Measurements from ENCODE around the gene ST3GAL5.

The ST3GAL5 gene

DNA sequence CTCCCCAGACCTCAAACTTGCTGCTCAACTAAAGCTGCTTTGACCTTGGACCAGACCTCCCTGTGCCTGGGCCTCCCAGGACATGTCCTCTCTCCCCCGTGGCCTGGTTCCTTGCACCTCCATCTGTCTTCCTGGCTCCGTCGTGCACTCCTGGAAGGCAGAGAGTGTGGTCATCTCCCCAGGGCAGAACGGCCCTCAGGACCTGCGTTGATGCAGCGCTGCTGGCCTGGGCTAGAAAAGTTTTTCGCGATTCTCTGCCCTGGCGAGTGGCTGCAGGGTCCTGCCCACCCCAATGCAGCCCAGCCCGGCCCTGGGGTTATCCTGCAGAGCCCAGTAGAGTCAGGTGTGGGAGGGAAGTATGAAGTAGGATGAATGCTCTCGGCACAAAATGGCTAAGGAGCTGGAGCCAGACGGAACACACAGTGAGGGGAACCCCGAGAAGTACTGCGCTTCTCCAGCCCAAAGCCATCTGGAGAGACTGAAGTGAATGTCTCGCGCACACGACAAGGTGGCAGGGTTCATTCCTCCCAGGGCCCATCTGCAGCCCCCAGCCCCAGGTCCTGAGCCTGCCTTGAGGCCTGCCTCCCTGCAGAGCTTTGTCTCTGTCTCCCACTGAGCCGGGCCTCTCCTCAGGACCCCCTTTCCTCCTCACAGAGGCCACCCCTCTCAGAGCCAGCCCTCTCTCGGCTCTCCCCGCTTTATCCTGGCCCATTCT is 93.3 kb downstream of the ST3GAL5 start:
- Histone ChIP-seq H3K4me1 (ENCODE audit: insufficient read depth, insufficient read length) (peaks cover 4% of the 10 kb centered on the region), H3K9ac (ENCODE audit: insufficient read length, low read depth) (no peak overlapping the region), H3K27me3 (ENCODE audit: insufficient read depth, insufficient read length) (no peaks in the 10 kb centered on the region), H3K9me3 (ENCODE audit: insufficient read depth, low read length) (no peaks in the 10 kb centered on the region), H3K36me3 (ENCODE audit: insufficient read depth, insufficient read length, low read length) (no peaks in the 10 kb centered on the region), H3K4me3 (ENCODE audit: insufficient read length, low read depth) (no peak overlapping the region)
- DNase-seq (ENCODE audit: low read depth, low spot score), result no peak
- TF ChIP-seq SUZ12 (IDR thresholded peaks at IDR 0.05; ENCODE audit: extremely low read depth, insufficient read depth, insufficient read length), result no peak
- no peak for TF ChIP-seq YY1 (IDR thresholded peaks at IDR 0.05; ENCODE audit: insufficient read depth, insufficient read length)
- TF ChIP-seq ZNF274 (IDR thresholded peaks at IDR 0.05; ENCODE audit: low read depth, low read length), result no peak

DNA sequence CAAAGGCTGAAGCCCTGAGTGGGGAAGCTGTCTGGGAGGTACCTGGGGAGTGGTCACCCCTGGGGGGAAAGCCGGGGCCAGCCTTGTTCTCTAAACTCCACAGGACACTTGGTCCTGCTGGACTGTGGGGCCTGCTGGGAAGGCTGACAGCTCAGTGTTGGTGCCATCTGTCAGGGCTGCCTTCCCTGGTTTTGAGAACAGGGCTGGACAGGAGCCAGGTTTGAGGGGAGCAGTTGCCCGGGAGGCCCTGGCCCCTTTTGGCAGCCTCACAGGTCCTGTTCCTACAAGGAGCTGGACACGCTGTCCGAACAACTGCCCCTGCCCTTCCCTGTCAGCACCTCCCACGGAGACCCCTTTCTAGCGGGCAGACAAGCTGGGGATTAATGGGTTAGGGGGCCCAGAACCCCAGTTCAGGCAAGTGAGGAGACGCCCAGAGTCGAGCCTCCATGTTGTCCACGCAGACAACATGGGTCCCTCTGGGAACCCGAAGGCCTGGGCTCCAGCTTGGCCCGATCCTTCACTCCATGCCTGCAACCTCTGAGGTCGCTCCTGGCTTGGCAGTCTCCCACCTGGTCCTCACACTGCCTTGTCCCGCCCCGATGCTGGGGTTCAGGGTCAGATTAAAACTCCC is 94.2 kb downstream of the ST3GAL5 start:
- H3K36me3 ChIP-seq (ENCODE audit: insufficient read depth, insufficient read length, low read length), result no peaks in the 10 kb centered on the region
- no peak overlapping the region for H3K4me3 ChIP-seq (ENCODE audit: insufficient read length, low read depth)
- H3K9me3 ChIP-seq (ENCODE audit: insufficient read depth, low read length), result no peaks in the 10 kb centered on the region
- no peak for TF ChIP-seq SUZ12 (IDR thresholded peaks at IDR 0.05; ENCODE audit: extremely low read depth, insufficient read depth, insufficient read length)
- TF ChIP-seq YY1 (IDR thresholded peaks at IDR 0.05; ENCODE audit: insufficient read depth, insufficient read length), result no peak
- TF ChIP-seq ZNF274 (IDR thresholded peaks at IDR 0.05; ENCODE audit: low read depth, low read length), result no peak
- H3K9ac ChIP-seq (ENCODE audit: insufficient read length, low read depth), result no peak overlapping the region
- peaks cover 4% of the 10 kb centered on the region for H3K4me1 ChIP-seq (ENCODE audit: insufficient read depth, insufficient read length)
- H3K27me3 ChIP-seq (ENCODE audit: insufficient read depth, insufficient read length), result no peaks in the 10 kb centered on the region
- no peak for DNase-seq (ENCODE audit: low read depth, low spot score)

DNA sequence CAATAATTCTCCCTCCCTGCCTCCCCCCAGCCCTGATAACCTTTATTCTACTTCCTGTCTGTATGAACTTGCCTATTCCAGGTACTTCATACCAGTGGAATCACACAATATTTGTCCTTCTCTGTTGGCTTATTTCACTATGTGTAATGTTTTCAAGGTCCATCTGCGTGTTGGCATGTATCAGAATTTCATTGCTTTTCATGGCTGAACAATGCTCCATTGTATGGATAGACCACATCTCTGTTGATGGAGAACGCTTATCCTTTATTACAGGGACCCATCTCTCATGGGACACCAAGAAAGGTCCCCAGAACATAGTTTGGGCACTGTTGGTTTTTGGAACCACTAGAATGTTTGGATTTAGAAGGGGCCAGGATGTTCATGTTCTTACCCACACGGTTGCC is 94.8 kb downstream of the ST3GAL5 start:
- TF ChIP-seq ZNF274 (IDR thresholded peaks at IDR 0.05; ENCODE audit: low read depth, low read length), result no peak
- TF ChIP-seq YY1 (IDR thresholded peaks at IDR 0.05; ENCODE audit: insufficient read depth, insufficient read length), result no peak
- no peak for TF ChIP-seq SUZ12 (IDR thresholded peaks at IDR 0.05; ENCODE audit: extremely low read depth, insufficient read depth, insufficient read length)
- DNase-seq (ENCODE audit: low read depth, low spot score), result no peak
- no peak overlapping the region for H3K4me3 ChIP-seq (ENCODE audit: insufficient read length, low read depth)
- H3K27me3 ChIP-seq (ENCODE audit: insufficient read depth, insufficient read length), result no peaks in the 10 kb centered on the region
- peaks cover 4% of the 10 kb centered on the region for H3K4me1 ChIP-seq (ENCODE audit: insufficient read depth, insufficient read length)
- no peaks in the 10 kb centered on the region for H3K36me3 ChIP-seq (ENCODE audit: insufficient read depth, insufficient read length, low read length)
- no peak overlapping the region for H3K9ac ChIP-seq (ENCODE audit: insufficient read length, low read depth)
- no peaks in the 10 kb centered on the region for H3K9me3 ChIP-seq (ENCODE audit: insufficient read depth, low read length)

DNA sequence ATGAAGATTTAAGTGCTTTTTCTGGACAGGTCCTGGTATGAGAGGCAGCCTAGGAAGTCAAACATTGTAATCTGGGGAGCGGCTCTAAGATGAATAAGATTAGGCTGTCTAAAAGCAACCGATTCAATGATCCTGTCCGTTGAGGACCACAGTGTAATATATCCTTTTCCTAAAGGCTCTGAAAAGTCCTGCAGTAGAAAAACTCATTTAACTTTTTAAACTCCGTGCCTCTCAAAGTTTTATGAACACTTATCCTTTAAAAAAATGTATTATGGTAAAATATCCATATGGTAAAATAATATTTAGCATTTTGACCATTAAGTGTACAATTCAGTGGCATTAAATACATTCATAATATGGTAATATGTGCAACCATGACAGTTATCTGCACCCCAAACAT is 95.2 kb downstream of the ST3GAL5 start:
- no peak for DNase-seq (ENCODE audit: low read depth, low spot score)
- peaks cover 4% of the 10 kb centered on the region for H3K4me1 ChIP-seq (ENCODE audit: insufficient read depth, insufficient read length)

DNA sequence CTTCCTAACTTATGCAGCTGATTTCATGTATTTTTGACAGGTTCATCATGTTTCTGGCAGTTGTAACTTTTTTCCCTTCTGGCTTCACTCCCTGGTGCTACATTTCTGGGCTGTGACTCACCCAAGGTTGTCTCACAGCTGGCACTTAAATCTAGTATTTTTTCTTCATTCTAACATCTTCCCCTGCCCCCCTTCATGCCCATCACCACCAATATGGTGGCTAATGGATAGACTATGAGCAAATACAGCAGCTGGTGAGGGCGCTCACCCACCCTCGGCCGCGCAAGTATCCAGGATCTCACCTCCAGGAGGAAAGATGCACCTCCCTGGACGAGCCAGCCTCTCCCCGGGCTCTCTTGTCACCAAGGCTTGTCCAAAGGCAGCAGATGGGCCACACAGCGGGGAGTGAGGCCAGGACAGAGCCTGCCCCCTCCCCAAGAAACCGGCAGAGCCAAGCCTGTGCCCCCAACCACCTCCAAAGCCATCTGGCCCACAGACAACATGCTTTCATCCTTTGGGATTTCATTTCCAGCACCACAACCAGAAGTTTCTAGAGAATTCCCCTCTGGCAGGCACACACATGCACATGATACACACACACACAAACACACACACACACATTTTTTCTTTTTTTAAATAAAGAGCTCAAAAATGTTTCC is 95.9 kb downstream of the ST3GAL5 start:
- no peak for TF ChIP-seq YY1 (IDR thresholded peaks at IDR 0.05; ENCODE audit: insufficient read depth, insufficient read length)
- no peak for TF ChIP-seq SUZ12 (IDR thresholded peaks at IDR 0.05; ENCODE audit: extremely low read depth, insufficient read depth, insufficient read length)
- TF ChIP-seq ZNF274 (IDR thresholded peaks at IDR 0.05; ENCODE audit: low read depth, low read length), result no peak
- H3K27me3 ChIP-seq (ENCODE audit: insufficient read depth, insufficient read length), result no peaks in the 10 kb centered on the region
- no peaks in the 10 kb centered on the region for H3K9me3 ChIP-seq (ENCODE audit: insufficient read depth, low read length)
- H3K4me3 ChIP-seq (ENCODE audit: insufficient read length, low read depth), result no peak overlapping the region
- no peaks in the 10 kb centered on the region for H3K36me3 ChIP-seq (ENCODE audit: insufficient read depth, insufficient read length, low read length)
- H3K9ac ChIP-seq (ENCODE audit: insufficient read length, low read depth), result no peak overlapping the region
- H3K4me1 ChIP-seq (ENCODE audit: insufficient read depth, insufficient read length), result peaks cover 4% of the 10 kb centered on the region
- DNase-seq (ENCODE audit: low read depth, low spot score), result no peak

More for the DNA sequence above, 95.2 kb downstream of the ST3GAL5 start:
- Histone ChIP-seq H3K36me3 (ENCODE audit: insufficient read depth, insufficient read length, low read length) (no peaks in the 10 kb centered on the region), H3K27me3 (ENCODE audit: insufficient read depth, insufficient read length) (no peaks in the 10 kb centered on the region), H3K9me3 (ENCODE audit: insufficient read depth, low read length) (no peaks in the 10 kb centered on the region), H3K9ac (ENCODE audit: insufficient read length, low read depth) (no peak overlapping the region), H3K4me3 (ENCODE audit: insufficient read length, low read depth) (no peak overlapping the region)
- TF ChIP-seq ZNF274 (IDR thresholded peaks at IDR 0.05; ENCODE audit: low read depth, low read length) (no peak), SUZ12 (IDR thresholded peaks at IDR 0.05; ENCODE audit: extremely low read depth, insufficient read depth, insufficient read length) (no peak), YY1 (IDR thresholded peaks at IDR 0.05; ENCODE audit: insufficient read depth, insufficient read length) (no peak)

DNA sequence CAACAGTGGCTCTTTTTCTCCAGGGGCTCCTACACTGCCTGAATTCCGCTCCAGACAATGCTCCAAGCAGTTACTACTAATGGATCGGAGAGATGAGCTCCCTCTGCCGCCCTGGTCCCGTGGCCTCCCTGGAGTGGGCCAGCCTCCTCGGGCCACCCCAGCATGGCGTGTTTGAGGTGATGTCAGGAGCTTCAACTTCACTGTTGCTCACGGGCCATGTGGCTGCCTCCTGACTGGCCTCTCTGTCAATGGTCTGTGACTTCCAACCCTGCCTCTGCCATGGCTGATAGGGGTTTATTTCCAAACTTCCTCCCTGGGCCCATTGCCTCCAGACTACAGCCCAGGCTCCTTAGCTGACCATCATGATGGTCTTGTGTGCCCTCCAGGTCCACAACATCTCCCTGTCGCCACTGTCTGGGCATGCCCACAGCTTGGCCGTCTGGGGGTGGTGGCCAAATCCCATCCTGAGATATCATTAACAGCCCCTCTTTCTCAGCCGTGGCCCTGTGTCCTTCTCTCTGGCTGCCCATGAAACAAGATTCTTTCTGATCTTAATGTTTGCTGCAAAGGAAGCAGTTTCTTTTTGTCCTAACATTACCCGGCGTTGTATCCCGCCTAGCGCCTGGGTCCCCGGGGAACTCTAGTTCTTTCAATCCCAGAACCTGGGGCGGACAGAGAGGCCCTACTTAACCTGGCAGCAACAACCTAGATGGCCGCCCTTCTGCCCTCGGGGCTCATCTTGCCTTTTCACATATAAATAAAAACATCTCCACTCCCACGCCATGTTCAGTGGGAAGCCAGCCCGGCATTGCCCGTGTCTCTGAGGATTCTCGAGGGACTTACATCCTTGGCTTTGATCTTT is 96.9 kb downstream of the ST3GAL5 start:
- H3K4me1 ChIP-seq (ENCODE audit: insufficient read depth, insufficient read length), result peaks cover 2% of the 10 kb centered on the region
- no peak for DNase-seq (ENCODE audit: low read depth, low spot score)
- H3K9ac ChIP-seq (ENCODE audit: insufficient read length, low read depth), result no peak overlapping the region
- H3K36me3 ChIP-seq (ENCODE audit: insufficient read depth, insufficient read length, low read length), result no peaks in the 10 kb centered on the region
- TF ChIP-seq YY1 (IDR thresholded peaks at IDR 0.05; ENCODE audit: insufficient read depth, insufficient read length) (no peak), SUZ12 (IDR thresholded peaks at IDR 0.05; ENCODE audit: extremely low read depth, insufficient read depth, insufficient read length) (no peak), ZNF274 (IDR thresholded peaks at IDR 0.05; ENCODE audit: low read depth, low read length) (no peak)
- H3K4me3 ChIP-seq (ENCODE audit: insufficient read length, low read depth), result no peak overlapping the region
- H3K9me3 ChIP-seq (ENCODE audit: insufficient read depth, low read length), result no peaks in the 10 kb centered on the region
- no peaks in the 10 kb centered on the region for H3K27me3 ChIP-seq (ENCODE audit: insufficient read depth, insufficient read length)
